HG03354 (cell line): ENCODE measurements around the gene MBOAT2.
"Not testable (repeated sequence)": the region's sequence is repeated elsewhere in the genome, so short reads cannot be mapped to it uniquely, and the experiment has no call there.

Experiments
- ATAC-seq: cut with Tn5 transposase; IDR thresholded peaks from one replicate; pipeline ENCODE4 v1.9.1; 2021; ENCODE audit warnings: mild to moderate bottlenecking; ENCODE audit not compliant: unreplicated experiment, poor library complexity, severe bottlenecking

The MBOAT2 gene

DNA sequence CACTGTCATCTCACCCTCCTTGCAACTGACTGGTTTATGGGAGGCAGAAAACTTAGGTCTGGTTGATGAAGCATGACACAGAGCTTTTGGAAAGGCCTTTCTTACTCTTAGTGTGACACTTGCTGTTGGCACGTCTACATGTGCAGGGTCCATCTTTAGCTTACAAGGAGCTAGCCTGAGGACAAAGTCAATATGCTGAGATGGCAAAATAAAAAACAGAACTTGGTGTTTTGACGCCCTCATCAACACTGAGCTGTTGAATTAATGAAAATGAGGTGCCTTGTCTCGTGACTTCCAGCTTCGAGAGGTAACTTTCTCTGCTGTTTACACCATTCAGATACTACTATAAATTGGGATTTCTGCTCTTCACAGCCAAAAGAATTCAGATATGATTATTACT, 87.5 kb downstream of the MBOAT2 start:
- no peak for ATAC-seq

DNA sequence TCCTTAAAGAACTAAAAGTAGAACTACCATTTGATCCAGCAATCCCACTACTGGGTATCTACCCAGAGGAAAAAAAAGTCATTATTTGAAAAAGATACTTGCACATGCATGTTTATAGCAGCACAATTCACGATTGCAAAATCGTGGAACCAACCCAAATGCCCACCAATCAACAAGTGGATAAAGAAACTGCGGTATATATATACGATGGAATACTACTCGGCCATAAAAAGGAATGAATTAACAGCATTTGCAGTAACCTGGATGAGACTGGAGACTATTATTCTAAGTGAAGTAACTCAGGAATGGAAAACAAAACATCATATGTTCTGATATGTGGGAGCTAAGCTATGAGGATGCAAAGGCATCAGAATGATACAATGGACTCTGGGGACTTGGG, 89.7 kb downstream of the MBOAT2 start:
- not testable (repeated sequence) for ATAC-seq

DNA sequence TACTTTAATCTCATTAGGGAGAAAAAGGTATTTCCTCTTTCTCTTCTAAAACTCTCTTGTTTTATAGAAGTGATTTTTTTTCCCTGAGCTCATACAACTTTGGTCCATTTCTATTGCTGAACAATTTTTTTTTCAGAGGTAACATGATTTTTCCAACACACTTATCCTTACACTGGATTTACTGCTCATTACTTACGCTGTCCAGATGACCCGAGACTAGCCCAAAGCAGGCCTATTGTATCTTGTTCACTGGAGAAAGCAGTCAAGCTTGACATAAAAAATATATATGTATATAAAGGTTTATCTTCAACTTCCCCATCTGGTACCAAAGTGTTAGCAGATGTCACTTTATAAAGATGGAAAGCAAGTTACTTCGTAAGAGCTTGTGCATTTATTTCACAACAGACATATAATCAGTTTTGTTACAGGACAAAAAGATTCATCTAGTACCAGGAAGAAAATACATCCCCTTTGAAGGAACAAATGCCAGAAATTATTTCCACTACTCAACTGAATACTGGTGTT, 95.7 kb downstream of the MBOAT2 start:
- no peak for ATAC-seq

DNA sequence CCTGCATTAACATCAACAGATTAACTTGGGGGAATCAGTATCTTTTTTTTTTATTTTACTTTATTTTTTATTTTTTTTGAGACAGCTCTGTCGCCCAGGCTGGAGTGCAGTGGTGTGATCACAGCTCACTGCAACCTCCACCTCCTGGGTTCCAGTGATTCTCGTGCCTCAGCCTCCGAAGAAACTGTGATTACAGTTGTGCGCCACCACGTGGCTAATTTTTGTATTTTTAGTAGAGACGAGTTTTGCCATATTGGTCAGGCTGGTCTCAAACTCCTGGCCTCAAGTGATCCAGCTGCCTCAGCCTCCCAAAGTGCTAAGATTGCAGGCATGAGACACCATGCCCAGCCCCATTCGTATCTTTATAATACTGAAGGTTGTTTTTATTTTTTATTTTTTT, 99.6 kb downstream of the MBOAT2 start:
- ATAC-seq: not testable (repeated sequence)

DNA sequence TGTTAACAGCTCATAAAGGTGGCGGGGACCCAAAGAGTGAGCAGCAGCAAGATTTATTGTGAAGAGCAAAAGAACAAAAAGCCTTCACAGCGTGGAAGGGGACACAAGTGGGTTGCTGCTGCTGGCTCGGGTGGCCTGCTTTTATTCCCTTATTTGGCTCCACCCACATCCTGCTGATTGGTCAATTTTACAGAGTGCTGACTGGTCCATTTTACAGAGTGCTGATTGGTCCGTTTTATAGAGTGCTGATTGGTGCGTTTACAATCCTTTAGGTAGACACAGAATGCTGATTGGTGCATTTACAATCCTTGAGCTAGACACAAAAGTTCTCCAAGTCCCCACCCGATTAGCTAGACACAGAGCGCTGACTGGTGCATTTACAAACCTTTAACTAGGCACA, 100.7 kb downstream of the MBOAT2 start:
- ATAC-seq: not testable (repeated sequence)

DNA sequence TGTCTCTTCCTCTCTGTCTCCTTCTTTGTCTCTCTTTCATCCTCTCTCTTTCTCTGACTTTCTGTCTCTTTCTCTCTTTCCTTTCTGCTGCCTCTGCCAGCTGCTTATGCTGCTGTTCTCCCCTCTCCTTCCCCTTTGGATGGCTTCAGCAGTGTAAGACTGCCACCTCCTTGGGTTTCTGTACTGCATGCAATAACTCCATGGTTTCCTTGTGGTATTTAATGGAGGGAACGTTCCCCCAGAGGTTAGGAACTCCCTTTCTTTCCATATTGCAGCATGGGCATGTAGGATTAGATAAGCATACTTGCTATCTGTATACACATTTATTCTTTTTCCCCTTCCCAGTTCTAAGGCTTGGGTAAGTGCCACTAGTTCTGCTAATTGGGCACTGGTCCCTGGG, 106.3 kb downstream of the MBOAT2 start:
- not testable (repeated sequence) for ATAC-seq

DNA sequence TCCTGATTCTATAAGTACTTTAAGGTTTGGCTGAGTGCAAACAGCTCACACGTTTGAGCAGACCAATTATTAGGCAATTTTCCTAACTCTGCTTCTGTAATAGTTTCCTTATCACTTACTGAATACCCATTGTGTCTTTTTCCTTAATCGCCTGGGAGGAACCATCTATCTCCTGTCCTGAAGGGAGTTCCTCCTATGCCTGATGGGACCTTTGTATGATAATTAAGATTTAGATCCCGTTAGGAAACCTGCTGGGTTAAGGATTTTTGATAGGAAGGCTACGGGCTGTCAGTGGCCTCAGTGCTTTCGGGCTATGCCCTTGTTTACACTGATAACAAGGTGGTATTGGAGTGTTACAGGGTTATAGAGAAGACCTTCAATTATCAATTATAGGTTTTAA, 106.8 kb downstream of the MBOAT2 start:
- ATAC-seq: not testable (repeated sequence)

DNA sequence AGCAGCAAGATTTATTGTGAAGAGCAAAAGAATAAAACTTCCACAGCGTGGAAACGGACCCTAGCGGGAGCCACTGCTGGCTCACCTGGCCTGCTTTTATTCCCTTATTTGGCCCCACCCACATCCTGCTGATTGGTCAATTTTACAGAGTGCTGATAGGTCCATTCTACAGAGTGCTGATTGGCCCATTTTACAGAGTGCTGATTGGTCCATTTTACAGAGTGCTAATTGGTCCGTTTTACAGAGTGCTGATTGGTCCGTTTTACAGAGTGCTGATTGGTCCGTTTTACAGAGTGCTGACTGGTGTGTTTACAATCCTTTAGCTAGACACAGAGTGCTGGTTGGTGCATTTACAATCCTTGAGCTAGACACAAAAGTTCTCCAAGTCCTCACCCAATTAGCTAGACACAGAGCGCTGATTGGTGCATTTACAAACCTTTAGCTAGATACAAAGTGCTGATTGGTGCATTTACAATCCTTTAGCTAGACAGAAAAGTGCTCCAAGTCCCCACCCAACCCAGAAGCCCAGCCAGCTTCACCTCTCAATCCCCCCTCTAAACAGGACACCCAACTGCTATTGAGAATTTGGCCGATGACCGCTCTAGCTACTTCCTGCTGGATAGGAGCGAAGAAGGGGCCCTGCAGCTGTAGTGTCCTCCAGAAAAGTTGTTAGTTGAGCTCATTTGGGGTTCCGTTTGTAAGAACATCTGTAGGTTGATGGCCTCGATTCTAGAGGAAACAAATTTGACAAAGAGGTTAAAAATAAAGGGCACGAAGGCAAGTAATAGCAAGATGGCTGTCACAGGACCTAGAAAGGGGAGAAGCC, 108.2 kb downstream of the MBOAT2 start:
- ATAC-seq: not testable (repeated sequence)

DNA sequence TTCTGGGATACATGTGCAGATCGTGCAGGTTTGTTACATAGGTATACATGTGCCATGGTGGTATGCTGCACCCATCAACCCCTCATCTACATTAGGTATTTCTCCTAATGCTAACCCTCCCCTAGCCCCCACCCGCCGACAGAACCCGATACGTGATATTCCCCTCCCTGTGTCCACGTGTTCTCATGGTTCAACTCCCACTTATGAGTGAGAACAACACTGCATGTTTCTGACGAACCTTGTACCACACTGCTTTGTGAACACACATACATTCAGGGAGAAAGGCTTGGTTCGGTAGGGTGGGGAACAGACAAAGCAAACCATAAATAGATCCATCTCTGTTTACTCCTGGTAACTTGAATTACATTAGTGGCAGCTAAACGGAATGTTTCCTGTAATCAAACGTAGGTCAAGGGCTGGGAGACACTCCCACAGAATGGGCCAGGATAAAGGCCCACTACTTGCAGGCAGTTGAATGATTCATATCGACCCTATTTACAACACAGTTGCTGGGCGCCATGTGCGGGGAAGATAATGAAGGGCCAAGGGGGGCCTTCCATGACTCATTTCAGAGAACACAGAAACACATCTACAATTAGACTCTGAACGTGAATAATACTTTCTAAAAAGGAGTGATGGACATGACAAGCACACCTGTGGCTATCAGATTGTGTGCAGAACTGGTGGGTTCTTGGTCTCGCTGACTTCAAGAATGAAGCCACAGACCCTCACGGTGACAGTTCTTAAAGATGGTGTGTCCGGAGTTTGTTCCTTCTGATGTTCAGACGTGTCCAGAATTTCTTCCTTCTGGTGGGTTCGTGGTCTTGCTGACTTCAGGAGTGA, 109.3 kb downstream of the MBOAT2 start:
- ATAC-seq: no peak

DNA sequence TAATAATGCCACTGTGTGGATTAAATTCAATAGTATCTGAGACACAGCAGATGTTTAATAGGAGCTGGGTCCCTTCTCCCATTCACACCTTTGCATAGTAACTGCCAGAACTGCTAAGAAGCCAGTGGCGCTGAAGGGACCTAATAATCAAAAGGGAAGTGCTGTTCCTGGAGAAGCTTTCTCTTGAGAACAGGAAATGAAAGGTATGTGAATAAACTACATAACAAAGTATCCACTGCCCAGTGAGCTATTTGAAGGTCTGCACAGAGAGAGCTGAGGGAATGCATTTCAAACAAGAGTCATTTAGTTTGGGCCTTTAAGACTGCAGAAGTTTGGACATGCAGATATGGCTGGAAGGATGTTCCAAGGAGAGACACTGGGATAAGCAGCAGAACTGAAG, 110.0 kb downstream of the MBOAT2 start:
- no peak for ATAC-seq

DNA sequence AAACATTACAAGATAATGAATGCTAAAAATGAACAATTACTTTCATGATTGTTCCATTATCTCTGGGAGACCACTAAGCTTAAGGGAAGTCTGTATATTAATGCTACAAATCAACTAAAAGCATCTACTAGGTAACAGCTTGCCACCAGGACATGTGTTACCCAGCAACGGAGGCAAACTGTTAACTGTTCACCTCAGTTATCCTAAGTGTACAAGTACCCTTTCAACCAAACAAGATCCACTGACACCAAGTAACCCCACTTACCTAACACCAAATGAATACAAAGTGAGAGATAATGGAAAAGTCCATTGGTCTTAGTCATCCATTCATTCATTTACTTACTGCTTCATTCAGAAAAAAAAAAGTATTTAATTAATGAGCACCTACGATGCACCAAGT, 111.4 kb downstream of the MBOAT2 start:
- ATAC-seq: no peak

DNA sequence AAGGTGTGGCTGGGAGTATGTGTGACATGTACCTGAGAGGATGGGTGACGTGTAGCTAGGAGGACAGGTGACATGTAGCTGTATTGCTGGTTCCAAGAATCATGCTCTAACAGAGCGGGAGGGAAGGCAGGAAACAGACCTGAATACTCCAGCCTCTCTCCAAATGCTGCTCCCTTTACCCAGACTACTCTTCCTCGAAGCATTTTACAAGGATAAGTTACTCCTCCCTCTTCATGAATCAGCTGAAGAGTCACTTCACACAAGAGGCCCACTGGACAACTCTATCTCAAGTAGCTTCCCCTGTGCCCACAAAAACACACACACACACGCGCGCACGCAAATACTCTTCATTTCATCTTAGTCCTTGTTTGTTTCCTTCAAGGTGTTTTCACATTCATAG, 113.5 kb downstream of the MBOAT2 start:
- no peak for ATAC-seq

DNA sequence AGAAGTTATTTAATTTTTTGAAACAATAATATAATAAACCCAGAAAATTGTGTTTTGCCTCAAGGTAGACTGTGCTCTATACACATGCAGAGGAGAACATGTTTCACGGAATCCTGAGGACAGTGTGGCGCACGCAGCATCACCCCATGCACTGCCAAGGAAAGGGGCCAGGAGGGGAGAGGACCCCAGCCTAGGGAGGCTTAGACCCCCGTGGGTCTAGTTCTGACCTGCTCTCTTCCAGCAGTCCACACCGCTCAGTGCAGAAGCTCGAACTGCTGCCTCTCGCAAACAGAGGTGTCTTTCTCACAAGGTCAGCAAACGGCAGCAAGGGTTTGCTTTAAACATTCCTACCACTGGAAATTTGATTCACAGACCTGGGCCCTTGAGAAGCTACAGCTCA, 114.5 kb downstream of the MBOAT2 start:
- ATAC-seq: no peak

DNA sequence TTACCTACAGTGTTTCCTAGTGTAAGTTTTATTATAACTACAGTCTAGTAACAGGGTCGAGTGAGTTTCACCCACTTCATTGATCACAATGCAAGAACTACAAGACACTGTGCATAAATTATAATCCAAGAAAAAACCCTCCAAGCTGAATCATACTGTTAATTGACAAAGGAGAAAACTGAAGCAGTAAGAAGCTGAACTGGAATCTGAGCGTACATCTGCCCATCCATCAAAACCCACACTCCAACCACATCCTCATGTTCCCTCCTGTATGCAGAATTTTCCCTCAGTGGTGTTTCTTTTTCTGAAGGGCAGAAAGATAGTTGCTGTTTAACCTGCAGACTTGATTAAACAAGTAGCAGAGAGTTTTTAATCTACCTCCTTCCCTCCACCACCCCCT, 116.6 kb downstream of the MBOAT2 start:
- no peak for ATAC-seq

DNA sequence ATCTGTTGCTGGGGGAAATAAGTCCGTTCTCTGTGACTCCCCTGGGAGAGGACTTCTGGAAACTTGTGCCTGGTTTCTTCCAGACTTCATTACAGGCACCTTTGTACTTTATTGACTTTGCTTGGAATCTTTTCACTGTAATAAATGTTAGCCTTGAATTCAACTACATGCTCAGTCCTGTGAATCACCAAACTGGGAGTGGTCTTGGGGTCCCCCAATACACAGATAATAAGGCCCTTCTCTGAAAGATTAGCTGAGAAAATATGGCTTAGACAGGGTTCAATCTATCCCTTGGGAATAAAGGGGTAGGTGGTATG, 117.3 kb downstream of the MBOAT2 start:
- ATAC-seq: no peak

DNA sequence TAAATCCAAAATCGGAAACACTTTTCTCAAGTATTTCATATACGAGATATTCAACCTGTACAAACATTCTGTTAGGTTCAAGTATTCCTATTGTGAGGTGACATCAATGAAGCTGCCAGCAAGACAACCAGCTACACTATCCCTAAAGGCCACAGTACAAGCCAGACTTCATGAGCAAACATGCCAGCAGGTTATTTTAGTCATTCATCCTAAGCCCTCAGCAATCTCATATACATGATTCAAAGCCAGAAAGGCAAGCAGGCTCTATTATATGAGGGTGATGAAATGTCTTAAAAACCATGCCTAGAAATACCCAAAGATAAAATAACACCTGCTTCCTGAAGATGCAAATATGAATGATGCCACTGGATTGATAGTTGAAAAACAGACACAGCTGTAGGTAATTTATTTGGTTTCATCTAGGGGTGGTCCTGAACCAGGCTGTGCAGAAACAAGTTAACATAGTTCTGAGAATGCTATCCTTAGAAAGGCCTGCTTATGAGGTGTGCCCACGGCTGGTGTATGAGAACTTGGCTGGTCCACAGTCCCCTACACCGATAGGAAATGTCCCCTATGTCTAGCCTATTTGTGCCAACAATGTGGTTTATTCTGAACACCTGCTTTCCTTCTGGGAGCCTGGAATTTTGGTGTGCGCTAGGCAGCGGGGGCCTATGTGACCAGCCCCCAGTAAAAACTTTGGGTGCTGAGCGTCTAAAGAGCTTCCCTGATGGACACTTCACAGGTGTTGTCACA, 117.9 kb downstream of the MBOAT2 start:
- ATAC-seq: no peak

DNA sequence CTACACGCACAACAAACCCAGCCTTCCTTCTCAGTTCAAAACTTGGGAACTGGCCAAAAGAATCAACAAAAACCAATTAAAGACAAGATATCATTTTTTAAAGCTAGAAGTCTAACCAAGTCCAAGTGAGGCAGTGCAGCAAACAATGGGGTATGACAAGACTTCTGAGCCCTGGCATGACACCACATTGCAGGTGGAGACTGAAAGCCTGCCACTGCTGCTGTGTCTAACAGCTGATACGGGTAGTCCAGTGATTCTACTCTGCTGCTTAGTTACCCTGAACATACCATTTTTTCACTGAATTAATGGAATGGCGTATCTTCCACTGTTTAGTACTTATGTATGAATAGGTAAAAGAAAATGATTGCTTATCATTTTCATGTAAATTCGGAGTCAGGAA, 118.7 kb downstream of the MBOAT2 start:
- no peak for ATAC-seq

DNA sequence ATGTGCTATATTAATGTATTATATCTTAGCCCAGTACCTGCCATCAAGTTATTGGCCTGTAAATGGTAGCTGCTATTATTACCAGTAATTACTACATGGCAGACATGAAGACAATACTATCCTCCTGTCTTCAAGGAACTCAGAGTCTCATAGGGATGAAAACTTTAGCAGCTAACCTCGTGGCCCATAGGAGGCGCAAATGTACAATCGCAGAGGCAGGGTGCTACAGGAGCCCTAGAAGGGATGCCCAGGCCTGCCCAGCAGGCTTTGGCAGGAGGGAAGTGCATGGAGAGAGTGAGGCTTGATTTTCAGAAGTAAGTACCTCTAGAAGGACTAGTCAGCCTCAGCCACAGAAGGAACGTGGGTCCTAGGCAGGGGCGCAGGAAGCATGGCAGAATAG, 121.4 kb downstream of the MBOAT2 start:
- no peak for ATAC-seq

DNA sequence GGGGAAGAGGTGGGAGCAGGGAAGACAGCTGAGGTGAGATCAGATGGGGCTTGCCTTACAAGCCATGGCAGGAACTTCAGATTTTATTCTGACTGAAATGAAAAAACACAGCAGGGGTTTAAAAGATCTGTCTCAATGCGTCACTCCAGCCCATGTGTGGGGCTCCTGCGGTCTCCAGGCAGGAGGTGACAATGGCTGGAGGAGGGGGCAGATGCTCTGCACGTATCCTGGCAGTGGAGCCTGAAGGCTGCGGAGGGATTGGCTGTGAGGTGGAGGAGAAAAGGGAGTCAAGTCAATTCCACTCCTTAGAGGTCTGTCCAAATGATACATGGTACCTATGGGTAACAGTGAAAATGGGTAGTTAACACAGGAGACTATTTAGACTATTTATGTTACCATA, 125.6 kb downstream of the MBOAT2 start:
- ATAC-seq: no peak

DNA sequence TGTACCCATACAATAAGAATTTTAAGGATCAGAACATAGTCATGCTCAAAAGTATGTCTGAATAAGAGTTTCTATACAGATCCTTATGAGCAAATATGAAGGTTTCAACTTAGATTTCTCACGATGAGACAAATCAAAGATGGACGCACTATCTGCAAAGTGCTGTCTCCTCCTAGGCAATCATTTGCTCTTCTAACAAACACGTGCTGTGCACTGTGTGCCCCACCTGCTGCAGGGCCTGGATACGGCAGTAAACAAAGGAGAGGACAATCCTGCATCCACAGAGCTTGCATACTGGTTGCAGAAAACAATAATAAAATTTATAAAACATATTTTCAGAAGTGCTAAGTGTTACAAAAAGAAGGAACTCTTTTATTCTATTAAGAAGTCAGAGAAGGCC, 126.2 kb downstream of the MBOAT2 start:
- ATAC-seq: no peak
